RWPE2 (cell line): Measurements from ENCODE around the gene CYP4F22.
"Not testable (repeated sequence)": the region's sequence is repeated elsewhere in the genome, so short reads cannot be mapped to it uniquely, and the experiment has no call there.

Source experiments
- ATAC-seq: fragments of 200-7000 bp; cut with Tn5 transposase; 3 replicates; pipeline ENCODE4 v1.9.1; 2021; ENCODE audit warnings: low read depth
- DNase-seq: peaks from one replicate; pipeline ENCODE4 v3.0.0-alpha.2; 2020; ENCODE audit warnings: low spot score
- H3K27ac ChIP-seq: fragments of 450-650 bp; 2 replicates; pipeline ENCODE4 v1.5.1; 2017; ENCODE audit warnings: mild to moderate bottlenecking; ENCODE audit not compliant: poor library complexity, severe bottlenecking
- H3K27me3 ChIP-seq: fragments of 250-450 bp; sonication (Bioruptor Pico); 2 replicates; pipeline ENCODE4 v1.5.1; 2021; ENCODE audit warnings: mild to moderate bottlenecking, moderate library complexity; ENCODE audit not compliant: insufficient read depth, poor library complexity, severe bottlenecking
- H3K36me3 ChIP-seq: fragments of 250-450 bp; sonication (Bioruptor Pico); 2 replicates; pipeline ENCODE4 v1.5.1; 2020; ENCODE audit warnings: low read depth, mild to moderate bottlenecking, moderate library complexity
- H3K4me1 ChIP-seq: fragments of 250-450 bp; sonication (Bioruptor Pico); 2 replicates; pipeline ENCODE4 v1.5.1; 2021; ENCODE audit warnings: mild to moderate bottlenecking, moderate library complexity; ENCODE audit not compliant: insufficient read depth, poor library complexity, severe bottlenecking
- H3K4me3 ChIP-seq: fragments of 250-450 bp; sonication (Bioruptor Pico); 2 replicates; pipeline ENCODE4 v1.5.1; 2021; ENCODE audit warnings: mild to moderate bottlenecking, moderate library complexity; ENCODE audit not compliant: severe bottlenecking
- H3K9me3 ChIP-seq: fragments of 250-450 bp; sonication (Bioruptor Pico); 2 replicates; pipeline ENCODE4 v1.5.1; 2021; ENCODE audit warnings: mild to moderate bottlenecking, moderate library complexity; ENCODE audit not compliant: severe bottlenecking
- TF ChIP-seq, protein P1 (sequence below): fragments of 450-650 bp; IDR thresholded peaks from one replicate; pipeline ENCODE4 v1.5.1; 2017; ENCODE audit warnings: mild to moderate bottlenecking, moderate library complexity; ENCODE audit not compliant: poor library complexity, severe bottlenecking

Gene CYP4F22

DNA sequence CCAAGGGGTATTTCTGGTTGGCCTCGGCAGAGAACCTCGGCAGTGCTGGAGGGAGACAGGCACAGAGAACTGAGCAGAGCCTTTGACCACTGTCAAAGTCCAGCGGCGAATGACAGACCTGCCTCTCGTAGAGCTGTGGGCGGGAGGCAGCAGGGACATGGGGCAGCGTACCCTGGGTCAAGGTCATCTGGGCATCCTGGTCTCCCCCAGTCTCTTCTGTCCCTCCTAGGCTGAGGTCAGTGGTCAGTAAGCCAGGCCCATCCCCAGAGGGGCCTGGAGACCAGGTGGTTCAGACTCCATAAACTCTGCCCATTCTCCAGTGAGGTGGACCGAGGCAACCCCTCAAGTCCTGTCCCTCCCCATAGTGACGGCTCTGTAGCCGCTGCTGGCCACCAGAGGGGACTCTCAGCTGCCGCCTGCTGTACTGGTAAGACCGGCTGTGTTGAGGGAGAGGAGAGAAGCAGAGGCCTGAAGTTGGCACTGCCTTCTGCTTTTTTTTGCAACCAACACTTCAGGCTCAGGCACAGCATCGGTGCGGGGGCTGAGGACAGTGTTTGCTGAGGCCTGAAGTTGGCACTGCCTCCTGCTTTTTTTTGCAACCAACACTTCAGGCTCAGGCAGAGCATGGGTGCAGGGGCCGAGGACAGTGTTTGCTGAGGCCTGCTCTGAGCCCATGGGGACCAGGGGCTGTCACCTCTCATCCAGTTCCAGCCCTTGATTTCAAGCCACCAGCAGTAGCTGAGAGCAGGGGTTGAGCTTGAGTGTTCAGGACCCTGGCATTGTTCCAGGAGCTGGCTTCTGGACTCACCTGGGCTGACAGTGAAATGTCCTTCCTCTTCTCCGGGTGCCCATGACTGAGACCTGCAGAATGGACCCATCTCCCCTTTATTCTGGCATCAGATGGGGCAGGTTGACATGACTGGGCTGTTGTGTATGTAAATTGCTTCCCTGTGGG lies 28.7 kb upstream of the CYP4F22 start, which contains the start of gene PGLYRP2:
TSS of gene PGLYRP2 (minus strand) at position 111 of the 955 bp plus-strand sequence. CDS start 130 bp downstream, outside the sequence.
- no peak within 1 kb of the TSS for H3K27ac ChIP-seq
- H3K9me3 ChIP-seq, result no peaks in the 10 kb centered on the region

DNA sequence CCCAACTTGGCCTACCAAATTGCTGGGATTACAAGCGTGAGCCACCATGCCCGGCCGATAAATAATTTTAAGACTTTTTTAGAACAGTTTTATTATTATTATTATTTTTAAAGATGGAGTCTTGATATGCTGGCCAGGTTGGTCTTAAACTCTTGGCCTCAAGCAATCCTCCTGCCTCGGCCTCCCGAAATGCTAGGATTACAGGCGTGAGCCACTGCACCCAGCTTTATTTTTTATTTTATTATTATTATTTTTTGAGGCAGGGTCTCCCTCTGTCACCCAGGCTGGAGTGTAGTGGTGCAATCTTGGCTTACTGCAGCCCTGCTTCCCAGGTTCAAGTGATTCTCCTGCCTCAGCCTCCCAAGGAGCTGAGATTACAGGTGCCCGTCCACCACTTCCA lies 27.3 kb upstream of the CYP4F22 start:
- H3K9me3 ChIP-seq, H3K4me1 ChIP-seq, H3K27ac ChIP-seq: not testable (repeated sequence)

More for the DNA sequence above, 28.7 kb upstream of the CYP4F22 start, which contains the start of gene PGLYRP2:
- H3K4me3 ChIP-seq, result no peak within 1 kb of the TSS
- H3K27me3 ChIP-seq, result no peaks in the 10 kb centered on the region
- H3K4me1 ChIP-seq, result no peaks in the 10 kb centered on the region
- peak; percentile 46; the same call in 1 of the 3 replicates for ATAC-seq
- no peaks in the 10 kb centered on the region for H3K36me3 ChIP-seq
- TF ChIP-seq, protein P1, sequence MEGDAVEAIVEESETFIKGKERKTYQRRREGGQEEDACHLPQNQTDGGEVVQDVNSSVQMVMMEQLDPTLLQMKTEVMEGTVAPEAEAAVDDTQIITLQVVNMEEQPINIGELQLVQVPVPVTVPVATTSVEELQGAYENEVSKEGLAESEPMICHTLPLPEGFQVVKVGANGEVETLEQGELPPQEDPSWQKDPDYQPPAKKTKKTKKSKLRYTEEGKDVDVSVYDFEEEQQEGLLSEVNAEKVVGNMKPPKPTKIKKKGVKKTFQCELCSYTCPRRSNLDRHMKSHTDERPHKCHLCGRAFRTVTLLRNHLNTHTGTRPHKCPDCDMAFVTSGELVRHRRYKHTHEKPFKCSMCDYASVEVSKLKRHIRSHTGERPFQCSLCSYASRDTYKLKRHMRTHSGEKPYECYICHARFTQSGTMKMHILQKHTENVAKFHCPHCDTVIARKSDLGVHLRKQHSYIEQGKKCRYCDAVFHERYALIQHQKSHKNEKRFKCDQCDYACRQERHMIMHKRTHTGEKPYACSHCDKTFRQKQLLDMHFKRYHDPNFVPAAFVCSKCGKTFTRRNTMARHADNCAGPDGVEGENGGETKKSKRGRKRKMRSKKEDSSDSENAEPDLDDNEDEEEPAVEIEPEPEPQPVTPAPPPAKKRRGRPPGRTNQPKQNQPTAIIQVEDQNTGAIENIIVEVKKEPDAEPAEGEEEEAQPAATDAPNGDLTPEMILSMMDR, result no peak
- DNase-seq, result no peak

DNA sequence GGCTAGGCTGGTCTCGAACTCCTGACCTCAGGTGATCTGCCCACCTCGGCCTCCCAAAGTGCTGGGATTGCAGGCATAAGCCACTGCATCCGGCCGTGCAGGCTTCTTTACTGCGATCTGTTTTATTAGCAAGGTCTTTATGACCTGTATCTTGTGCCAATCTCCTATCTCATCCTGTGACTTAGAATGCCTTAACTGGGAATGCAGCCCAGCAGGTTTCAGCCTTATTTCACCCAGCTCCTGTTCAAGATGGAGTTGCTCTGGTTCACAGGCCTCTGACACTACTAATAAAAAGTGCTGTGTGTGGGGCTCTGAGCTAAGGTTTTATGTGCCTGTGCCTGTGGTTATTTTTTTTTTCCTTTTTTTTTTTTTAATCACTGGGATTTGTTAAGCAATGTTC lies 22.6 kb upstream of the CYP4F22 start:
- not testable (repeated sequence) for H3K36me3 ChIP-seq, H3K9me3 ChIP-seq, ATAC-seq, DNase-seq, H3K27me3 ChIP-seq, H3K27ac ChIP-seq, H3K4me1 ChIP-seq, H3K4me3 ChIP-seq

More for the DNA sequence above, 27.3 kb upstream of the CYP4F22 start:
- ATAC-seq, DNase-seq, H3K4me3 ChIP-seq, H3K36me3 ChIP-seq, H3K27me3 ChIP-seq: not testable (repeated sequence)

DNA sequence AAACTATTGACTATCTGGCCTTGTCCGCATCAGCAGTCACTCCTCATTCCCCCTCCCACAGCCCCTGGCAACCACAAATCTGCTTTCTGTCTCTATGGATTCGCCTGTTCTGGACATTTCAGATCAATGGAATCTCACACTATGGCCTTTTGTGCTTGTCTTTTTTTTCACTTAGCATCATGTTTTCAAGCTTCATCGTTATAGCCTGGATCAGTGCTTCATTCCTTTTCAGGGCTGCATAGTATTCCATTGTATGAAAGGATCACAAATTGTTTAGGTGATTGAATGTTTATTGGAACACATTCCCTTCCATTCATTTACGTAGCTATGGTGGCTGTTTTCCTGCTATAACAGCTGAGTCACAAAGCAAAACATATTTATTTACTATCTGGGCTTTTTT lies 21.3 kb upstream of the CYP4F22 start:
- Histone ChIP-seq H3K9me3 (no peaks in the 10 kb centered on the region), H3K4me3 (no peak overlapping the region), H3K4me1 (no peaks in the 10 kb centered on the region), H3K36me3 (no peaks in the 10 kb centered on the region), H3K27ac (no peak overlapping the region), H3K27me3 (no peaks in the 10 kb centered on the region)
- DNase-seq (no peak), ATAC-seq (no peak)
- TF ChIP-seq, protein P1, result no peak

DNA sequence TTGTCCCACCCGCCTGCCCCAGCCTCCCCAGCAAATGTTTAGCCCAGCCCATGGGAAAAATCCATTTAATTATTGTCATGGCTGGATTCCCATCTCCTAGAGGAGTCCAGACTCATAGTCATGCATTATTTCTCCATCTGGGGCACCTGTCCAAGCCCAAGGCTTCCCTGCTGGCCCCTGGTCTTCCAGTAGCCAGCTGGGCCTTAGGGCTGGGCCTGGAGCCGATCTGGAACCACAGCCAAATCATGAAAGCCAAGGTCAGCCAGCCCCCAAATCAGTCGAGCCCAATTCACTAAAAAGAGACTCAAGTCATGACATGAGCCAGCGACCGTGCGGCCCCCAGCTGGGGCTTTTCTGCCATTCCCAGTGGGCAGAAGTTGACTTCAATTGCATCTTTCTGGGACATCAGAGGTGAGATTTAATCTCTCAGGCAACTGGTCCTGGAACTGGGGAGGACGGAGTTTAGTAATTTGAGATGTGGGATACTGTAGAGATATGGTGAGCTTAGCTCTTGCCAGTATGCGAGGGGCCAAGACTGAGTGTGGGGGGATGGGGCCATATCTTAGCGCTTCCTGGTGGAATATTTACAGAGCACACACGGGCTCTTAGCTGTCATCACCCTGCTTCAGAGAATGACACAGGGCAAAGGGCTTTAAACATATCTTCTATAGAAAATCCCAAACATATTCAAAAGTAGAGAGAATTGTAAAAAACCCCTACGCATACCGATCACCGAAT lies 19.7 kb upstream of the CYP4F22 start:
- no peaks in the 10 kb centered on the region for H3K4me1 ChIP-seq
- no peak overlapping the region for H3K27ac ChIP-seq

More for the DNA sequence above, 19.7 kb upstream of the CYP4F22 start:
- DNase-seq (no peak), ATAC-seq (no peak)
- Histone ChIP-seq H3K36me3 (no peaks in the 10 kb centered on the region), H3K27me3 (no peaks in the 10 kb centered on the region), H3K4me3 (no peak overlapping the region), H3K9me3 (no peaks in the 10 kb centered on the region)
- TF ChIP-seq, protein P1, result no peak
